Measurements from ENCODE around the gene ZRANB3. TPM values are rescaled to one million over a fixed set of nuclear protein-coding genes. Genes with fewer than 3 reads are reported as not detected.
"Not testable (repeated sequence)": the region's sequence is repeated elsewhere in the genome, so short reads cannot be mapped to it uniquely, and the experiment has no call there.

The ZRANB3 gene
- total RNA-seq, 1 experiment from 2014 or later: 12.6 TPM

- Histone ChIP-seq H3K36me3 (ENCODE audit: insufficient read depth, low read length) (peaks cover 21% of the 10 kb centered on the region; the same call in 1 of the 2 replicates), H2AFZ (ENCODE audit: low read length) (no peak overlapping the region), H3K79me2 (ENCODE audit: low read length) (peaks cover 18% of the 10 kb centered on the region), H3K9me3 (ENCODE audit: low read length) (no peaks in the 10 kb centered on the region), H3K4me1 (ENCODE audit: low read length) (peaks cover 8% of the 10 kb centered on the region; the same call in 1 of the 2 replicates), H4K20me1 (ENCODE audit: insufficient read depth, low read depth, low read length) (no peaks in the 10 kb centered on the region), H3K4me3 (ENCODE audit: low read length) (no peak overlapping the region), H3K4me2 (ENCODE audit: low read depth, low read length, poor library complexity, severe bottlenecking) (no peak overlapping the region), H3K27ac (ENCODE audit: low read length) (no peak overlapping the region), H3K9me2 (replicated peaks; ENCODE audit: insufficient read depth, low read length) (no peaks in the 10 kb centered on the region), H3K27me3 (ENCODE audit: low read length) (no peaks in the 10 kb centered on the region), H3K9ac (ENCODE audit: low read length) (no peak overlapping the region)
- DNase-seq: no peak
These were observed 409.9 kb downstream of the ZRANB3 start for GRCh38 chr2:135121016-135121657.

- Histone ChIP-seq H3K9ac (ENCODE audit: low read length) (no peak overlapping the region), H3K27ac (ENCODE audit: low read length) (no peak overlapping the region), H3K4me1 (ENCODE audit: low read length) (peaks cover 8% of the 10 kb centered on the region; the same call in 1 of the 2 replicates), H3K4me3 (ENCODE audit: low read length) (no peak overlapping the region), H3K79me2 (ENCODE audit: low read length) (peaks cover 29% of the 10 kb centered on the region), H3K36me3 (ENCODE audit: insufficient read depth, low read length) (peaks cover 20% of the 10 kb centered on the region; the same call in 1 of the 2 replicates), H4K20me1 (ENCODE audit: insufficient read depth, low read depth, low read length) (no peaks in the 10 kb centered on the region), H3K4me2 (ENCODE audit: low read depth, low read length, poor library complexity, severe bottlenecking) (no peak overlapping the region), H3K27me3 (ENCODE audit: low read length) (no peaks in the 10 kb centered on the region), H2AFZ (ENCODE audit: low read length) (no peak overlapping the region), H3K9me2 (replicated peaks; ENCODE audit: insufficient read depth, low read length) (no peaks in the 10 kb centered on the region), H3K9me3 (ENCODE audit: low read length) (no peaks in the 10 kb centered on the region)
- DNase-seq: no peak
These were observed 411.4 kb downstream of the ZRANB3 start for GRCh38 chr2:135119582-135119981.

- Histone ChIP-seq H3K9ac (ENCODE audit: low read length) (no peak overlapping the region), H3K4me2 (ENCODE audit: low read depth, low read length, poor library complexity, severe bottlenecking) (no peak overlapping the region), H3K4me3 (ENCODE audit: low read length) (no peak overlapping the region), H4K20me1 (ENCODE audit: insufficient read depth, low read depth, low read length) (no peaks in the 10 kb centered on the region), H2AFZ (ENCODE audit: low read length) (no peak overlapping the region), H3K9me3 (ENCODE audit: low read length) (no peaks in the 10 kb centered on the region), H3K79me2 (ENCODE audit: low read length) (peaks cover 35% of the 10 kb centered on the region), H3K36me3 (ENCODE audit: insufficient read depth, low read length) (peaks cover 9% of the 10 kb centered on the region; the same call in 1 of the 2 replicates), H3K27ac (ENCODE audit: low read length) (no peak overlapping the region), H3K9me2 (replicated peaks; ENCODE audit: insufficient read depth, low read length) (no peaks in the 10 kb centered on the region), H3K4me1 (ENCODE audit: low read length) (peaks cover 10% of the 10 kb centered on the region; the same call in 1 of the 2 replicates), H3K27me3 (ENCODE audit: low read length) (no peaks in the 10 kb centered on the region)
- DNase-seq: no peak
These were observed 417.7 kb downstream of the ZRANB3 start for GRCh38 chr2:135113322-135113721.

GRCh38 chr2:135105513-135106316 lies 425.3 kb downstream of the ZRANB3 start:
- H3K4me2 ChIP-seq (ENCODE audit: low read depth, low read length, poor library complexity, severe bottlenecking); H3K27me3 ChIP-seq (ENCODE audit: low read length); H3K4me1 ChIP-seq (ENCODE audit: low read length); H3K9me2 ChIP-seq (replicated peaks; ENCODE audit: insufficient read depth, low read length); H3K27ac ChIP-seq (ENCODE audit: low read length); H4K20me1 ChIP-seq (ENCODE audit: insufficient read depth, low read depth, low read length); H3K9me3 ChIP-seq (ENCODE audit: low read length); H2AFZ ChIP-seq (ENCODE audit: low read length); H3K4me3 ChIP-seq (ENCODE audit: low read length); H3K9ac ChIP-seq (ENCODE audit: low read length); DNase-seq: not testable (repeated sequence)
- peaks cover 50% of the 10 kb centered on the region for H3K79me2 ChIP-seq (ENCODE audit: low read length)
- H3K36me3 ChIP-seq (ENCODE audit: insufficient read depth, low read length): peaks cover 29% of the 10 kb centered on the region

- Histone ChIP-seq H3K9me2 (replicated peaks; ENCODE audit: insufficient read depth, low read length) (no peaks in the 10 kb centered on the region), H3K27ac (ENCODE audit: low read length) (no peak overlapping the region), H3K9ac (ENCODE audit: low read length) (no peak overlapping the region), H3K79me2 (ENCODE audit: low read length) (peaks cover 55% of the 10 kb centered on the region), H3K4me1 (ENCODE audit: low read length) (peaks cover 5% of the 10 kb centered on the region; the same call in 1 of the 2 replicates), H3K27me3 (ENCODE audit: low read length) (no peaks in the 10 kb centered on the region), H3K4me3 (ENCODE audit: low read length) (no peak overlapping the region), H3K36me3 (ENCODE audit: insufficient read depth, low read length) (peaks cover 39% of the 10 kb centered on the region), H3K9me3 (ENCODE audit: low read length) (peaks cover 7% of the 10 kb centered on the region; the same call in 1 of the 2 replicates), H4K20me1 (ENCODE audit: insufficient read depth, low read depth, low read length) (no peaks in the 10 kb centered on the region), H2AFZ (ENCODE audit: low read length) (no peak overlapping the region), H3K4me2 (ENCODE audit: low read depth, low read length, poor library complexity, severe bottlenecking) (no peak overlapping the region)
- no peak for DNase-seq
These were observed 427.2 kb downstream of the ZRANB3 start for GRCh38 chr2:135103843-135104242.

- H3K4me1 ChIP-seq (ENCODE audit: low read length): no peaks in the 10 kb centered on the region
- H4K20me1 ChIP-seq (ENCODE audit: insufficient read depth, low read depth, low read length): no peaks in the 10 kb centered on the region
- H3K9me3 ChIP-seq (ENCODE audit: low read length): peaks cover 7% of the 10 kb centered on the region; the same call in 1 of the 2 replicates
- H3K27me3 ChIP-seq (ENCODE audit: low read length): no peaks in the 10 kb centered on the region
- no peak overlapping the region for H3K4me2 ChIP-seq (ENCODE audit: low read depth, low read length, poor library complexity, severe bottlenecking)
- no peaks in the 10 kb centered on the region for H3K9me2 ChIP-seq (replicated peaks; ENCODE audit: insufficient read depth, low read length)
- peaks cover 52% of the 10 kb centered on the region for H3K36me3 ChIP-seq (ENCODE audit: insufficient read depth, low read length)
- DNase-seq: no peak
- H3K9ac ChIP-seq (ENCODE audit: low read length): no peak overlapping the region
- no peak overlapping the region for H3K4me3 ChIP-seq (ENCODE audit: low read length)
- peaks cover 75% of the 10 kb centered on the region for H3K79me2 ChIP-seq (ENCODE audit: low read length)
- no peak overlapping the region for H3K27ac ChIP-seq (ENCODE audit: low read length)
- no peak overlapping the region for H2AFZ ChIP-seq (ENCODE audit: low read length)
These were observed 431.1 kb downstream of the ZRANB3 start for GRCh38 chr2:135099802-135100483.

- Histone ChIP-seq H3K9ac (ENCODE audit: low read length) (no peak overlapping the region), H4K20me1 (ENCODE audit: insufficient read depth, low read depth, low read length) (no peaks in the 10 kb centered on the region), H3K4me2 (ENCODE audit: low read depth, low read length, poor library complexity, severe bottlenecking) (no peak overlapping the region), H3K27me3 (ENCODE audit: low read length) (no peaks in the 10 kb centered on the region), H2AFZ (ENCODE audit: low read length) (no peak overlapping the region), H3K36me3 (ENCODE audit: insufficient read depth, low read length) (peaks cover 52% of the 10 kb centered on the region), H3K4me1 (ENCODE audit: low read length) (no peaks in the 10 kb centered on the region), H3K9me2 (replicated peaks; ENCODE audit: insufficient read depth, low read length) (no peaks in the 10 kb centered on the region), H3K79me2 (ENCODE audit: low read length) (peaks cover 79% of the 10 kb centered on the region), H3K9me3 (ENCODE audit: low read length) (no peaks in the 10 kb centered on the region), H3K27ac (ENCODE audit: low read length) (no peak overlapping the region), H3K4me3 (ENCODE audit: low read length) (no peak overlapping the region)
- DNase-seq: no peak
These were observed 433.3 kb downstream of the ZRANB3 start for GRCh38 chr2:135097532-135098231.
